ENCODE measurements around the gene RIT1.
A peak's percentile ranks its signal among the peaks of the same experiment; 100 is the strongest.

The RIT1 gene

GRCh38 chr1:155911156-155912055 lies at the start of gene RIT1:
RIT1 (minus strand) TSS chr1:155911349; CDS start chr1:155910761, 588 bp downstream.
- peak; percentile 88 for DNase-seq

- DNase-seq = no peak
These were observed 49.1 kb upstream of the RIT1 start for GRCh38 chr1:155960081-155960745.

DNA sequence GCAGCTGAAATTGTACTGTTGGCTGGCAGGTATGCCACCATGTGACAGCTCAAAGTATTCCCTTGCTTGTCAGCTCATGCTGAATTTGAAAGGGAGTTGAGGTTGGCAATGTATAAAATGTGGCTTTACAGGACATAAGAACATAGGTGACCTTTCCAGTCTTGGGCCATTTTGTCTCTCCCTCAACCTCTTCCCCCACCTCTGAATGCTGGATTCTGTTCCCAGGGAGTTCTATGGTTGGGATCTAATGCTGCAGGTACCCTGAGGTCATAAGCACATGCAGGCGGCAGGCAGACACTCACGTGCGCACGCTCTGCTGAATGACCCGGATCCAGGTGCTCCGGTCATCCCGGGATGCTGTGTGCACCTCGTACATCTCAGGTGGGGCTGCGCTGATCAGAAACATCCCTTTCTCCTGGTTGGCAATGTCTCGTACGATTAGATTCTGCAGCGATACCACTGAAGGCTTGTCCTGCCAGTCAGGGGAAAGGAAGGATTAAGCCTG lies 46.3 kb upstream of the RIT1 start:
- DNase-seq = no peak

- DNase-seq = no peak
These were observed 43.5 kb upstream of the RIT1 start for GRCh38 chr1:155954645-155955044.

DNA sequence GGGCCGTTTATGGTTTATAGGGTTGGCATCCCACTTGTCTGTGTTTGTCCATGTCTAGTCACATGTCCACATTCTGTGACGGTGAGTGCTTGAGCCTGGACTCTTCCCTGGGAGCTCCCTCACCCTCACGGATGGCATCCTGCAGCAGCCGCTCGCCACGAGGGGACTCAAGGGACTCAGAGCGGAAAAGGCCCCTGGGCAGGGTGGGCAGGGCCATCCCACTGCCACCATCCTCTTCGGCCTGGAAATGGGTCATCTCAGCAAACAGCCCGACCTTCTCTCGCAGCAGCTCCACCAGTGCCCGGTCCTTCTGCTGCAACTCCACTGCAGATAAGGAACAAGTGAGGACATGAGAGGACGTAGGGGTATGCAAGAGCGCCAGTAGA lies 41.3 kb upstream of the RIT1 start:
- no peak for DNase-seq

DNA sequence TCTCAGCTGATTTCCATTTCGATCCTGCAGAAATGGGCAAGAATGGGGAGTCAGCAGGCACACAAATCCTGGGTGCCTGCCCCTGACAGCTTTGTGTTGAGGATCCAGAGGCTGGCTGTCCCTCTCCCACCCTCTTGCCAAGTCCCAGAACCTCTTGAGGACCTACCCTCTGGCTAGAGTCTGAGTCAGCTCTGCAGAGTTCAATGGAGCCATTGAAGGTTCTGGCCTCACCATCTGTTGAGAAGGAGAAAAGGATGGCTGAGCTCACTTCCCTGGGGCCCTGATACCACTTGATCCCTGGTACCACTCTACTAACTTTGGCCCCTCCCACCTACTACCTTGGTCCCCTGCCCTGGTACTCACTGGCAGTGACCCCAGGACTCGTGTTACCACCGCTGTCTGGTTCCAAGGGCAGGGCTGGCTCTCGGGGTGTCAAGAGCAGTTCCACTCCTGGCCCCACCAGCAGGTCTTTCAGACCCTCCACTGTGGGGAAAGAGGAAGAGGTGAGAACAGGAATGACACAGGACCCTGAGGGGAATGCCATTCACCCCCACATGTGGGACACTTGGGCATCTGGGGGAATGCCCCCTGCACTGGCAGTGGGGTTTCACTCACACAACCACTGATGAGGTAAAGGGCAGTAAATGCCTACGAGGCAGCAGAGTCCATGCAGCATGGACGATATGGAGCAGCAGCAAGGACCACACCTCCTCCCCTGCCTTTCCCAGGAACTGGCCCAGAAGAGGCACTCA lies 40.8 kb upstream of the RIT1 start:
- DNase-seq = no peak

DNA sequence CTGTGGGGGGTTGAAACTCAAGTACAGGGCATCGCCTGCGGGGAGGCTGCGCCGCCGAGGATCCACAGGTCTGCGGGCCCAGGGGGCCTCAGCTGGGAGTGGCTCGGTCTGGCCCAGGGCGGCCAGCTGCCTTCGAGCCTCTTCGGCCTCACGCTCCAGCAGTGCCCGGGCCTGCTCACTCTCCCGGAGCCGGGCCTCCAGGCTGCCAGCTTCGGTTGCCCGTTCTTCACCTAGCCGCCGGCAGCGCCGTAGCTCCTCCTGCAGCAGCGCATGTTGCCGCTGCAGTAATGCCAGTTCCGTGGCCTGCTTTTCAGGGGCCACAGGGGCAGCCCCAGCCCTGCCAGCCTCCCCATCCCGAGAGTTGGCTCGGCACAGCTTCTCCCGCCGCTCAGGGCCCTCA lies 39.7 kb upstream of the RIT1 start:
- DNase-seq = no peak

- DNase-seq = no peak
These were observed 36.6 kb upstream of the RIT1 start for GRCh38 chr1:155947741-155948140.

- no peak for DNase-seq
These were observed 36.1 kb upstream of the RIT1 start for GRCh38 chr1:155947292-155947691.

DNA sequence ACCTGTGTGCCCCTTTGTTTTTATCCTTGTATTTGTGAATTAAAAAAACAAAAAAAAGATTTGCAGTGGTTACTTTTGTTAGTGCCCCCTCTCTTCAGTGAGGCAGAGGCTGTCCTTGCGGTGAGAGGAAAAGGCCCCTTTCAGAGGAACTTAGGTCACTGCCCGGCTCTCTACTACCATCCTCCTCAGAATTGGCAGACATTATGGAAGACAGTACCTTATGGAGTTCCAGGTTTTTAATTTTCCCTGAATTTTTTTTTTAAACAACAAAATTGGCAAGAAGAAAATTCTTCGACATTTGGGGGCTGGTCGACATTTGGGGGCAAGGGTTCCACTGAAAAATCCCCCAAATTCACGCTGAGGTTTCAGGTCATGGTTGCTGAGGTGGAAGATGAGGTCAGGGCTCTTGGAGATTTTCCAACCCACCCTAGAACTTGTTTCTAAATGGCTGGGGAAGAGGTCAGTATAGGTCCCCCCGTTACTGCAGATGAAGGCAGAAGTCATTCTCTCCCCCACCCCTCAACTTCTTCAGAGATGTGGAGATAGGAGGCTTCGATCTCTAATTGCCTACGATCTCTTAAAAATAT lies 35.6 kb upstream of the RIT1 start:
- no peak for DNase-seq

DNA sequence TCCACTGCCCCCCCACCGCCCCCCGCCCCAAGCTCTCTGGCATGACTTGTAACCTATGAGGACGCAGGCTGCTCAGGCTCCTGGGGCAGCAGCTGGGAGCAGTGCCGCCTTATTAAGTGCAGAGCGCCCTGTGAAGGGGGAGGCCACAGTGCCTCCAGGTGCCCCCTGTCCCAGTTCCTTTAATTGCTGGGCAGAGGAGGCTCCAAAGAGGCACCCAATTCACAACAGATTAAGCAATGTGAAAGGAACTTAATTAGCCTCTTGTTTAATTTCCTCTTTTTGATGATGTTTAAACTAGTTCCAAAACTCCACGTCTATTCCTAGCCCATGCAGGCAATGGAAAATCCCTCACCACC lies 33.3 kb upstream of the RIT1 start:
- DNase-seq = no peak

DNA sequence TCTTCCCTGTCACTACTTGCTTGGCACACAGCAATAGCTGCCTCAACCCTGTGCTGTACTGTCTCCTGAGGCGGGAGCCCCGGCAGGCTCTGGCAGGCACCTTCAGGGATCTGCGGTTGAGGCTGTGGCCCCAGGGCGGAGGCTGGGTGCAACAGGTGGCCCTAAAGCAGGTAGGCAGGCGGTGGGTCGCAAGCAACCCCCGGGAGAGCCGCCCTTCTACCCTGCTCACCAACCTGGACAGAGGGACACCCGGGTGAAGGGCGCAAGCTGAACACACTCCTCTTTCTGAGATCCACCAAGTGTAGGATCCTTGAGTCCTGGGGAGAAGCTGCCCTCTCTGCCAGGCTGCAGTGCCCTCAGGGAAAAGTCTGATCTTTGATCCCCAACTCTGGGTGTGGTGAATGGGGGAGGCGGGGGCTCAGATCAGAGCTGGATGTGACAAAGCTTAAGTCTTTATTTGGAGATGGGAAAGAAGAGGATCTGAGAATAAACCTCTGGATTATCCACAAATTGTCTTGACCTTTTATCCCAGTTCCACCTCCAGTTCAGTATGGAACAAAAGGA lies 31.5 kb upstream of the RIT1 start:
- DNase-seq = no peak

DNA sequence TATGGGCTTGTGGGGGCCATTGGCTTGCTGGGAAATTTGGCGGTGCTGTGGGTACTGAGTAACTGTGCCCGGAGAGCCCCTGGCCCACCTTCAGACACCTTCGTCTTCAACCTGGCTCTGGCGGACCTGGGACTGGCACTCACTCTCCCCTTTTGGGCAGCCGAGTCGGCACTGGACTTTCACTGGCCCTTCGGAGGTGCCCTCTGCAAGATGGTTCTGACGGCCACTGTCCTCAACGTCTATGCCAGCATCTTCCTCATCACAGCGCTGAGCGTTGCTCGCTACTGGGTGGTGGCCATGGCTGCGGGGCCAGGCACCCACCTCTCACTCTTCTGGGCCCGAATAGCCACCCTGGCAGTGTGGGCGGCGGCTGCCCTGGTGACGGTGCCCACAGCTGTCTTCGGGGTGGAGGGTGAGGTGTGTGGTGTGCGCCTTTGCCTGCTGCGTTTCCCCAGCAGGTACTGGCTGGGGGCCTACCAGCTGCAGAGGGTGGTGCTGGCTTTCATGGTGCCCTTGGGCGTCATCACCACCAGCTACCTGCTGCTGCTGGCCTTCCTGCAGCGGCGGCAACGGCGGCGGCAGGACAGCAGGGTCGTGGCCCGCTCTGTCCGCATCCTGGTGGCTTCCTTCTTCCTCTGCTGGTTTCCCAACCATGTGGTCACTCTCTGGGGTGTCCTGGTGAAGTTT lies 30.8 kb upstream of the RIT1 start:
- no peak for DNase-seq

- no peak for DNase-seq
These were observed 30.1 kb upstream of the RIT1 start, which contains the start of gene RXFP4 for GRCh38 chr1:155940993-155941844. RXFP4 (plus strand) TSS chr1:155941638; CDS start chr1:155941710, 72 bp downstream.

DNA sequence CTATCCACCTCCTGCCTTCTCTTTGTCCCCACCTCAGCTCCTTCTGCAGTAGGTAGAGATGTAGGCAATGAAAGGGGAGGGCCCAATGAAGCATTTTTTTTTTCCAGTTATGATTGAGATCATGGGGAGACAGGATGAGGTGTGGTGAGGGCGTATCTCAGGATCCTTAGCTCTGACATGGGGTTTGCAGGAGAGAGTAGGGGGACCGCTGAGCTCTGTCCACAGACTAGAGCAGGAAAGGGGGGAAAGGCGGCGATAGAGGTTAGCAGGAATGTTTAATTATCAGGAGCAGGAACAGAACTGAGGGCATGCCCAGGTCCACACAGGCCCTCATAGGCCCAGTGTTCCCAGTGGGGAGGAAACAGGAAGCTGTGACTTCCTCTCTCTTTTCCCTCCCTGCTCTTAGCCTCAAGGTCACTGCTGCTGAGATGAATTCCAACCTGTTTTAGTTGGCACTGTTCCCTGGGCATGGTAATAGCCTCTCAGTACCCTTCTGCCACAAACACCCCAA lies 29.4 kb upstream of the RIT1 start:
- DNase-seq = no peak

DNA sequence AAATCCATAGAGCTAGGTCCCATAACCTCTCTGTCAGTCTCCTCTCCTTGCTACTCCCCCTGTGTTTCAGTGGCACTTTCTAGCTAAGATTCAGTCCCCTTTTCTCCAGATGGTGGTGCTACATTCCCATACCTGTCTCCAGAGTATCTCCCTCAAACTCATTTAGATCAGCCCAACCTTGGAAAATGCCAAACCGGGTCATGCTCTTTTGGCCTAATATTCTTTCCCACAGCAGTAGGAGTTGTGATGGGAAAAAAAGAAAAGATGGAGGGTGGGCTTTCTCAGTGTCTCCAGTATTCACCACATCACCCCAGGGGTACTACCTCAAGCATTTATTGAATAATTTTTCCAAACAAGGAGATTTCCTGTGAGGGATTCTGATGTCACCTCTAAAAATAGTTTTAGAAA lies 27.1 kb upstream of the RIT1 start:
- DNase-seq = peak; percentile 52

- no peak for DNase-seq
These were observed 23.9 kb upstream of the RIT1 start for GRCh38 chr1:155934936-155935590.

DNA sequence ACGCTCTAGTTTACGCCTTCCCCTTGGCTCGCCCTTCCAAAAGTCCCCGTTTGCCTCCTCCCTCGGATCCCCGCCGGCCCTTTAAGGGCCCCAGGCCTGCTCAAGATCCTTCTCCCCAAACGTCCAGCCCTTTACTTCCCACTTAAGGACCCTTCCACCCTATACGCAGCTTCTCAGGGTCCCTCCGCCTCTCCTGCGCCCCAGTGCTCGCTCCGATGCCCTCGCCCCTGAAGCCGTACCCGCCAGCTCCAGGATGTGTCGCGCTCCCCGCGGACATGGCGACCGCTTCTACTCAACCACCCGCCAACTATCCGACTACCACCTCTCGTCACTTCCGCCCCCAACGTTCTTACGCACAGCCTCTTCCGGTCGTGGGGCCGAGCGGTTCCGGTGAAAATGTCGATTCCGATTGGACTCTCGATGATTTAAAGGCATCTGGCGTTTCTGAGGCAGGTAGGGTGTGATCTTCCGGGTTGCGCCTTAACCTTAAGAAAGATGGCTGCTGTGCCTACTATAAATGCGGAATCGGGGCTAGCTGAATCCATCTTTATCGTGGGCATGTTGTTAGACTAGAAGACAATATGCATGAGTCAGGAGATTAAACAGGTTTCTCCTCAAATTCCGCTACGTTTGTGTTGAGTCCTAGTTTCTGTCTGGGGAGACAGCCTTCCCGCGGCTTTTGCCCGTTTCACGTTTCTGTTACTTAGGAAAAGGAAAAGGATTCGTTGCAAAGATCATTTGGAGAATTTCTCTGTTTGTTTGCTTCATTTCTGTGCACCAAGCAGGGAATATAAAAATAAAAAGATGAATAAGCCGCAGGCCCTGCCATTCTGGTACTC lies 23.2 kb upstream of the RIT1 start, which contains the start of gene KHDC4:
KHDC4 (minus strand) TSS at position 317 of the 839 bp plus-strand sequence; CDS start at position 277, 40 bp downstream.
- DNase-seq = peak; percentile 97

- no peak for DNase-seq
These were observed 22.5 kb upstream of the RIT1 start for GRCh38 chr1:155933591-155934096.

All from retina (tissue), 1 donor.